GM12872 (cell line): ENCODE results near the gene NUP98.

ENCODE experiments used
- TF ChIP-seq, protein P1 (sequence below): IDR thresholded peaks from 3 replicates; pipeline ENCODE4 v1.5.1; 2011; ENCODE audit warnings: low read depth, mild to moderate bottlenecking, low read length, moderate library complexity; ENCODE audit not compliant: insufficient read depth

NUP98 gene

DNA sequence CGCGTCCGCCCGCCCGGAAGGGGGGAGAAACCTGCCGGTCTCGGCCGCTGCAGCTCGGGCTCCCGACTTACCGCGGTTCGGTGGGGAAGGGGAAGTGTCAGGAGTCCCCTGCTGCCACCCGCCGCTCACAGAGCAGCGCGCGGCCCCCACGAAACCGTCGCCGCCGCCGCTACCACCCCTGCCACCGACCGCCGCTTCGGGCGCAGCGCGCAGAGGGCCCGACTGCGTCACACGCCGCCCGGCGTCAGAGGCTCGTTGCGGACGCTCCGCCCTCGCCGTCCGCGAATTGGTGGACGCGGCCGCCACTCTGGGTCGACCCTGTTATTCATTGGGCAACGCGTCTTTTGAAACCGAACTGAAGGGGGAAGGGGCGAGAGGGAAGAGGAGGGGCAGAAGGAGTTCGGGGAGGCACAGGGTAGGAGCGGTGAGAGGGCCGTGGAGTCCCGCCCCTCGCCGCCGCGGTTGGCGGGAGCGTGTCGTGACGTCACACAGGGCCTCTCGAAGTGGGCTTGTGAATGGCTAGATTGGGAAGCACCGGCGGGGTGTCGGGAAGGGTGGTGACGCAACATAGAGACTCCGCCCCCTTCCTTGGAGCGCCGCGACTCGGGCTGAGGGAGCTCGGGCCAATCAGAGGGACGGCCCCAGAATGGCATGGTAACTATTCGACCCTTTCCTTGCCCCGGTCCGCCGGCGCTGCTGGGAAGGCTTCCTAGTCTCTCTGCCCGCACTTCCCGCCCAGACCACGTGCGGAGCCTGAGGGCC lies at the start of gene NUP98:
Gene NUP98 (minus strand): TSS at position 226 of the 762 bp plus-strand sequence. CDS start 15,437 bp downstream, outside the sequence.
- TF ChIP-seq, protein P1, sequence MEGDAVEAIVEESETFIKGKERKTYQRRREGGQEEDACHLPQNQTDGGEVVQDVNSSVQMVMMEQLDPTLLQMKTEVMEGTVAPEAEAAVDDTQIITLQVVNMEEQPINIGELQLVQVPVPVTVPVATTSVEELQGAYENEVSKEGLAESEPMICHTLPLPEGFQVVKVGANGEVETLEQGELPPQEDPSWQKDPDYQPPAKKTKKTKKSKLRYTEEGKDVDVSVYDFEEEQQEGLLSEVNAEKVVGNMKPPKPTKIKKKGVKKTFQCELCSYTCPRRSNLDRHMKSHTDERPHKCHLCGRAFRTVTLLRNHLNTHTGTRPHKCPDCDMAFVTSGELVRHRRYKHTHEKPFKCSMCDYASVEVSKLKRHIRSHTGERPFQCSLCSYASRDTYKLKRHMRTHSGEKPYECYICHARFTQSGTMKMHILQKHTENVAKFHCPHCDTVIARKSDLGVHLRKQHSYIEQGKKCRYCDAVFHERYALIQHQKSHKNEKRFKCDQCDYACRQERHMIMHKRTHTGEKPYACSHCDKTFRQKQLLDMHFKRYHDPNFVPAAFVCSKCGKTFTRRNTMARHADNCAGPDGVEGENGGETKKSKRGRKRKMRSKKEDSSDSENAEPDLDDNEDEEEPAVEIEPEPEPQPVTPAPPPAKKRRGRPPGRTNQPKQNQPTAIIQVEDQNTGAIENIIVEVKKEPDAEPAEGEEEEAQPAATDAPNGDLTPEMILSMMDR = no peak

DNA sequence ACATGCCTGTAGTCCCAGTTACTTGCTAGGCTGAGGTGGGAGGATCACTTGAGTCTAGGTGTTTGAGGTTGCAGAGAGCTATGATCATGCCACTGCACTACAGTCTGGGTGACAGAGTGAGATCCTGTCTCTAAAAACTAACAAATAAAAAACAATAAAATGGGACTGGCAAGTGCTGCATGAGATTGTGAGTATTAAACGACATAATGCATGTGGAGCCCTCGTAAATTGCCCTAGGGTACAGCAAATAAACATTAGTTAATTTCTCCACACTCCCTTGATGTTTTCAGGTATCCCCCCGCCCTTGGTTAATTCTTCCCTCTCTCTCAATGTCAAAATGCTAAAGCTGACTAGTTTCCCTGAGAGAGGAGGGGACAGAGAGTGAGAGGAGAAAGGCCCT lies 48.3 kb upstream of the NUP98 start:
- TF ChIP-seq, protein P1 = no peak

DNA sequence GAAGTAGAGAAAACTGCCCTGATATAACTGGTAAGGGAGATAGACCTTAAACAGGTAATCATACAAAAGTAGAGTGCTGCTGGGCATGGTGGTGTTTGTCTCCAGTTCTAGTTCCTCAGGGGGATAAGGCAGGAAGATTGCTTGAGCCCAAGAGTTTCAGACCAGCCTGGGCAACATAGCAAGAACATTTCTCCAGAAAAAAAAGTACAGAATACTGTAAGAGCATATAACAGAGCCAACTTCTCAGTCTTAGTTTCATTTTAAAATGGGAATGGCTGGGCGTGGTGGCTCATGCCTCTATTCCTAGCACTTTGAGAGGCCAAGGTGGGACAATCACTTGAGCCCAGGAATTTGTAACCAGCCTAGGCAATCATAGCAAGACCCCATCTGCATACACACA lies 47.9 kb upstream of the NUP98 start:
- TF ChIP-seq, protein P1 = no peak

DNA sequence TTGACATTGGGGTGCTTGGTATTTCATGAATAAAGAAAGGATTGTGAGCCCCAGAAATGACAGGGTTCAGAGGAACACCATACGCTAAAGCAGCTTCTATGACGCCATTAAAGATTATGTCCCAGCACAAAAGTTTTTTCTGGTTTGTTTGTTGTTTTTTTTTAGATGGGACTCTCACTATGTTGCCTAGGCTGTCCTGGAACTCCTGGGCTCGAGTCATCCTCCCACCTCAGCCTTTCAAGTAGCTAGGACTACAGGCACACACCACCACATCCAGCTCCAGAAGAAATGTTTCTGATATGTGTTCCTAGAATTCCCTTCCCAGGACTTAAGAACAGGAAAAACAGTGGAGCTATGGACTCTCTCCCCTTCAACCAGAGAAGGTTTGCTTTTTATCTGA lies 46.0 kb upstream of the NUP98 start:
- TF ChIP-seq, protein P1 = no peak

DNA sequence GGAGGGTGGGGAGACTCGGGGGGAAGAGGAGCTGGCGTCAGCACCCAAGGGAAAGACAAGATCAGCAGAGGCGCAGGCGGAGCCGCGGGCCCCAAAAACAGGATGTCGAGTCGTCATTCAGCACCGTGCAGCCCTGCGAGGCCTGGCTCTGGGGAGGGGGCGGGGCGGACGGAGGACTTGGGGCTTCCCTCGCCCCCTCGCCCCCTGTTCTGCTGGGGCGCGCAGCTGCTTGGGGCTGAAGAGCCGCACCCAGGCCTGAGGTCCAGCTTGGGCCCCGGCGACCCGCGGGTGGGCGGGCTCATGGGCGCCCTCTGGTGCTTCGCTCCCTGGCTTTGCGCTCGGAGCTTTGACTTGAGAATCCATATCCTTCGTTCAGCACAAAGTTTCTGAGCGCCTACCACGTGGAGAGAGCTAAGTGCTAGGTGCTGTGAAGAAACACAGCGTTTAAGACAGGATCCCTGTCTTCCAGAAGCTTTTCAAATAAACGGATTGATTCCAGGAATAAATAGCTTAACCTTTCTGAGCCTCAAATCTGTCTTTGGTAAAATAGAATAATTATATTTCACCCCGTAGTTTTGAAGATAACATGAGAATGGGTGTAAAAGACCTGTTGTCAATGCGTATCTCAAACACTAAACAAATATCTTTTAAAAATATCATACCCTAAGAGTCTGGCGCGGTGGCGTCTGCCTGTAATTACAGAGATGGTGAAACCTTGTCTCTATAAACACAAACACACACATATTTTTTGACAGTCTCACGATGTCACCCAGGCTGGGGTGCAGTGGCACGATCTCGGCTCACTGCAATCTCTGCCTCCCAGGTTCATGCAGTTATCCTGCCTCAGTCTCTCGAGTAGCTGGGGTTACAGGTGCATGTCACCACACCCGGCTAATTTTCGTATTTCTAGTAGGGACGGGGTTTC lies 44.3 kb upstream of the NUP98 start:
- TF ChIP-seq, protein P1 = peak; percentile 87

DNA sequence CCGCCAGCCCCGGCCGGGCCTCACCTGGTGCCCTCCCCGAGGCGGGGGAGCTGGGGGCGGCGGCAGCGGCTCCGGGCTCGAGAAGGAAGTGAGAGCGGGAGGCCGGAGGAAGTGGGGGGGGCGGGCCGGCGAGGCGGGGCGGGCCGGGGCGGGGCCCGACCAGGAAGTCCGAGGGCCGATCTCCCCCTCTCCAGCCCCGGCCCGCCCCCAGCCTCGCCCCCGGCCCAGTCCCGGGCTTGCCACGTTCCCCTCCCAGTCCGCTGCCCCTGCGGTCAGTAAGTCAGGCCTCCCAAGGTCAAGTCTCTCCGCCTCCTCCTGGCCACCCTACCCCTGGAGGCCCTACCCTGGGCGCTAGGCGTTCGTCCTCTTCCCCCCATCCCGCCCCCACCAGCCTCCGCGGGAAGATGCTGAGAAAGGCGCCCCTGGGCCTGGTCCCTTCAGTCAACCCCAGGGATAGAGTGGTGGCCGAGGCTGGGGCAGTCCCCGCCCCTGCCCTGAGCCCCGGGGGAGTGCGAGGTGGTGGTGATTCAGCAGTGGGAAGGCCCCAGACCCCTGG lies 43.6 kb upstream of the NUP98 start, which contains the start of gene RHOG:
Gene RHOG (minus strand): TSS at position 90 of the 556 bp plus-strand sequence. CDS start 12,821 bp downstream, outside the sequence.
- TF ChIP-seq, protein P1 = no peak
